Right atrium auricular region (tissue), 2 donors: ENCODE measurements around the gene TXNRD1. TPM values are rescaled to one million over a fixed set of nuclear protein-coding genes. Genes with fewer than 3 reads are reported as not detected.

ENCODE experiments used
- DNase-seq: peaks from one replicate; pipeline ENCODE4 v3.0.0-alpha.2; 2019; ENCODE audit warnings: low spot score
- H3K27ac ChIP-seq, 2 donors: fragments of 200-600 bp; sonication (generic); 1 replicate in 1 of 2; 2 replicates in 1 of 2; pipeline ENCODE4 v1.5.1; 2016 to 2019
- H3K27me3 ChIP-seq, 2 donors: fragments of 200-600 bp; sonication (generic); one replicate each; pipeline versions ENCODE4 v1.5.1 to v1.6.0; 2017 to 2019
- H3K36me3 ChIP-seq: fragments of 200-600 bp; sonication (generic); one replicate; pipeline ENCODE4 v1.5.1; 2016
- H3K4me1 ChIP-seq, 2 donors: fragments of 200-600 bp; sonication (generic); one replicate each; pipeline versions ENCODE4 v1.5.1 to v1.6.0; 2017 to 2019
- H3K4me3 ChIP-seq, 2 donors: fragments of 200-600 bp; sonication (generic); 1 replicate in 1 of 2; 2 replicates in 1 of 2; pipeline ENCODE4 v1.5.1; 2017 to 2019; ENCODE audit warnings: mild to moderate bottlenecking in 1 of 2, moderate library complexity in 1 of 2
- H3K9me3 ChIP-seq, 2 donors: fragments of 200-600 bp; sonication (generic); one replicate each; pipeline ENCODE4 v1.5.1; 2019
- total RNA-seq, 2 donors: library from RNA; depleted of rRNA; stranded (reverse); fragments of >200 nt; gene quantifications; one replicate each; pipeline ENCODE4 v1.1.0, GENCODE V29; 2016
- TF ChIP-seq, protein P1 (sequence below), 2 donors: fragments of 200-600 bp; sonication (generic); IDR thresholded peaks; one replicate each; pipeline ENCODE4 v1.5.1; 2019; ENCODE audit warnings: antibody characterized with exemption in 2 of 2

The TXNRD1 gene
- total RNA-seq, 2 donors from 2014 or later, result 191 to 286 TPM

DNA sequence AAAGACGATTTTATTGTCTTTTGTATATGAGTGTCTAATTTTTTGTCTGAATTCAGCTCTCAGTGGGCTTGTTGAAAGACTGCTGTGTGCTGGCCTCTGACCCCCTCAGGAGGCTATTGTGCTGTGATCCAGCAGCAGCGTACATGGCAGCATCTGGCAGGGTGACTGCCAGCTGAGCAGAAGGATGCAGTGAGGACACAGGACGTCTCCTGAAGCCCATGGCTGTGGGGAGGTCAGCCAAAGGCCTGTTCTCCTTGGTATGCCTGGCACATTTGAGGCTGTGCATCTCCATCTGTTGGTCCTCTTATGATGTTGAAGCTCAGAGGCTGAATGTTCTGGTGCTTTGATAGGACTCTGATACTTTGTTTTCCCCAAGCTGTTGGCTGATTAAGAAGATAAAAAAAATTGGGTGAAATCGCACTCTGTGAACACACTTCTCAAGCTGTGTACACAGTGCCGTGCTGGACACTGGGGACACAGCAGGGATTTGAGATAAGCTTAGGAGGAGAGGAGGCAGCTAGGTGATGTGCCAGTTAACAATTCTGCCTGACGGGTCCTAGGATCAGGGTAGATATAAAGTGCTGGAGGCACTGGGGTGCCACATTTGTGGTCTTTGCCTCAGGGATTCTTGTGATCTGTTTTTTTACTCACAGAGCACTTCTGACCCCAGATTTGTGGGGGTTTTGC is 125.5 kb downstream of the TXNRD1 start:
- H3K27me3 ChIP-seq, result no peaks in the 10 kb centered on the region
- no peak overlapping the region for H3K4me3 ChIP-seq
- TF ChIP-seq, protein P1, sequence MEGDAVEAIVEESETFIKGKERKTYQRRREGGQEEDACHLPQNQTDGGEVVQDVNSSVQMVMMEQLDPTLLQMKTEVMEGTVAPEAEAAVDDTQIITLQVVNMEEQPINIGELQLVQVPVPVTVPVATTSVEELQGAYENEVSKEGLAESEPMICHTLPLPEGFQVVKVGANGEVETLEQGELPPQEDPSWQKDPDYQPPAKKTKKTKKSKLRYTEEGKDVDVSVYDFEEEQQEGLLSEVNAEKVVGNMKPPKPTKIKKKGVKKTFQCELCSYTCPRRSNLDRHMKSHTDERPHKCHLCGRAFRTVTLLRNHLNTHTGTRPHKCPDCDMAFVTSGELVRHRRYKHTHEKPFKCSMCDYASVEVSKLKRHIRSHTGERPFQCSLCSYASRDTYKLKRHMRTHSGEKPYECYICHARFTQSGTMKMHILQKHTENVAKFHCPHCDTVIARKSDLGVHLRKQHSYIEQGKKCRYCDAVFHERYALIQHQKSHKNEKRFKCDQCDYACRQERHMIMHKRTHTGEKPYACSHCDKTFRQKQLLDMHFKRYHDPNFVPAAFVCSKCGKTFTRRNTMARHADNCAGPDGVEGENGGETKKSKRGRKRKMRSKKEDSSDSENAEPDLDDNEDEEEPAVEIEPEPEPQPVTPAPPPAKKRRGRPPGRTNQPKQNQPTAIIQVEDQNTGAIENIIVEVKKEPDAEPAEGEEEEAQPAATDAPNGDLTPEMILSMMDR (IDR thresholded peaks at IDR 0.05), result no peak
- DNase-seq, result no peak
- H3K9me3 ChIP-seq, result no peaks in the 10 kb centered on the region
- H3K4me1 ChIP-seq, result peaks cover 0 to 46% of the 10 kb centered on the region in 2 donors
- H3K27ac ChIP-seq, result no peak overlapping the region
- peaks cover 82% of the 10 kb centered on the region for H3K36me3 ChIP-seq

DNA sequence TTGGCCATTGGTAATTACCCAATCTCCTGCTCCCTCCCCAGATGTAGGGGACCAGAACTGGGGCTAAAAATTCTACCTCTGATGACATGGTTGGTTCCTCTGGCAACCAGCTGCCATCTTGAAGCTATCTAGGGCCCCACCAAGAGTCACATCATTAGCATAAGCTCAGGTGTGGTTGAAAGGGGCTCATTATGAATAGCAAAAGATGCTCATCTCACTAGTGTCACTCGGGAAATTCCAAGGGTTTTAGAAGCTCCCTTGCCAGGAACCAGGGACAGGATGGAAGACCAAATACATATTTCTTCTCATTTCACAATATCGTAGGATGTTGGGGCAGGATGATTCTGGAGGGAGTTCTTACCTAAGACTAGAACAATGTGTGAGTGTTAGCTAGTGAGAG is 126.6 kb downstream of the TXNRD1 start:
- H3K4me3 ChIP-seq, result no peak overlapping the region
- H3K27me3 ChIP-seq, result no peaks in the 10 kb centered on the region
- H3K27ac ChIP-seq, result no peak overlapping the region
- no peaks in the 10 kb centered on the region for H3K9me3 ChIP-seq
- no peak for DNase-seq
- TF ChIP-seq, protein P1 (IDR thresholded peaks at IDR 0.05), result no peak
- peaks cover 0 to 46% of the 10 kb centered on the region in 2 donors for H3K4me1 ChIP-seq
- peaks cover 76% of the 10 kb centered on the region for H3K36me3 ChIP-seq

DNA sequence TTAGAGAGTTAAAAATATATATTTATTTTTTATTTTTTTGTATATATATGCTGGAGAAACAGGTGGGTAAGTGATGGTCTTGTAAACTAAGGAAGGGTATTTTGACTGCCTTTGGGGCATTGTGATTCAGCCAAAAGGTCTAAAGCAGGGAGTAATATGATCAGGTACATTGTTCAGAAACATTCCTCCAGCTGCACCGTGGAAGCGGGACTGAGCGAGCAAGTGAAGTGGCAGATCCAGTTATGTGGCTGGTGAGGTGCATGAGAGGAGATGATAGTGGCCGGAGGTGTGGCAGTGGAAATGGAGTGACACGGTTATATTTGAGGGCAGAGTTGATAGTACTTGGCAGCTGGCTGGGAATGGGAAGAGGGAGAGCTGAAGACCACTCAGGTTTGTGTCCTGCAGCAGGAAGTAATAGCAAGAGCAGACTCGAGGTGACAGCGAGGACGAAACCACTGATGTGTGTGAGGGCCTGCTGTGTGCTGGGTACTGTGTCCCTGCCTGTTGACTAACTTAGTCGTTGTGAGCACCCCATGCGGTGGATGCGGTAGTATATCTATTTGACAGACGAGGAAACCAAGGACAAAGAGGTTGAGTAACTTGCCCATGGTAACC is 127.2 kb downstream of the TXNRD1 start:
- Histone ChIP-seq H3K27me3 (no peaks in the 10 kb centered on the region), H3K4me1 (peaks cover 0 to 46% of the 10 kb centered on the region in 2 donors), H3K4me3 (no peak overlapping the region), H3K9me3 (no peaks in the 10 kb centered on the region), H3K27ac (no peak overlapping the region), H3K36me3 (peaks cover 76% of the 10 kb centered on the region)
- no peak for DNase-seq
- TF ChIP-seq, protein P1 (IDR thresholded peaks at IDR 0.05), result no peak

DNA sequence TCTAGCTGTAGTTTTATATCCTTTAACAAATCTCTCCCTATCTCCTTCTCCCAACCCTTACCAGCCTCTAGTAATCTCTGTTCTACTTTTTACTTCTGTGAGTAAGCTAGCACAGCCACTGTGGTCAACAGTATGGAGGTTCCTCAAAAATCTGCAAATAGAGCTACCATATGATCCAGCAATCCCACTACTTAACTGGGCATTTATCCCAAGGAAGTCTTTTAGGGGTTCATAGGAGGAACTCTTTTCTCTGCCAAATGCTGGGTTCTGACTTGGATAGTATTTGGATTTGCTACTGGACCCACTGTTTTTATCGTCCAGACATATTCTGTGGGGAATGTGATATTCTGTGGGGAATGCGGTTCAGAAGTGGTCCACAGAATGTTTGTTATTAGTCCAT is 129.1 kb downstream of the TXNRD1 start:
- H3K27ac ChIP-seq, result no peak overlapping the region
- no peak for DNase-seq
- peaks cover 0 to 41% of the 10 kb centered on the region in 2 donors for H3K4me1 ChIP-seq
- no peak overlapping the region for H3K4me3 ChIP-seq
- no peaks in the 10 kb centered on the region for H3K9me3 ChIP-seq
- H3K27me3 ChIP-seq, result no peaks in the 10 kb centered on the region
- H3K36me3 ChIP-seq, result peaks cover 76% of the 10 kb centered on the region
- TF ChIP-seq, protein P1 (IDR thresholded peaks at IDR 0.05), result no peak

DNA sequence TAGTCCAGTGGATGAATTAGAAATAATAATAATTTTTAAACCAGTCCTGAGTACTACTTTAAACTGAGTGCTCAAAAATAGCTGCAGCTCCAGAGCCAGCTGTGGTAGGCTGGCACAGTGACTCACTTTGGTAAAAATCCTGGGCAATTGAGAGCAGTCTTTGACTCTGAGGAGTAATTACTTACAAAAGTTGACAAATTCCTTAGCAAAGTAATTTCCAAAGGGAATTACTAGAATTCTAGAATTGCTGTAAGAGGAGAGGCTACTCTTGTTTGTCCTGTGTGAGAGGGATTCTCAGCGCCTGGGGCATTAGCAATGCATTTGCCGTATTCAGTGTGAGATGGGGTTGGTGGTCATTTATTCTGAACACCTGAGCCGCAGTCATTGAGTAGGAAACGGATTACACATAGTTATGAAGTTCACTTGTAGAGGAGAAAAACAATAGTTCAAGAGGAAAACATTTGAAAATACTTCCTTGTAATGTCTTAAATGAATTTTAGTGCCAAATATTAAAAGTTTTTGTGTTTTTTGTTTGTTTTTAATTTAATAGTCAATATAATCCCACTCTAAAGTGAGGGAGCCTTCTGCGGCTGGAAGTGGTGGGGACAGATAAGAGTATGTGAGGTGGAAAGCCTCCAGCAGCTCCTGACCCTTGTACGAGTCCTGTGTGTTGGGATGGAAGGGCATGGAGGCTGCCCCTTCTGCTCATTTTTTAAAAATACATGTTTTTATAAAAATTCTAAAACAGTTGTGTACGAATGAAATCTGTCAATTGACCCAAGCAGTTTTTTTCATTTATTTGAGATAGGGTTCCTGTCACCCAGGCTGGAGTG is 129.9 kb downstream of the TXNRD1 start:
- H3K36me3 ChIP-seq, result peaks cover 76% of the 10 kb centered on the region

More for the DNA sequence above, 129.9 kb downstream of the TXNRD1 start:
- no peak for DNase-seq
- H3K4me1 ChIP-seq, result peaks cover 0 to 33% of the 10 kb centered on the region in 2 donors
- no peak overlapping the region for H3K27ac ChIP-seq
- no peak overlapping the region for H3K4me3 ChIP-seq
- no peaks in the 10 kb centered on the region for H3K9me3 ChIP-seq
- H3K27me3 ChIP-seq, result no peaks in the 10 kb centered on the region
- TF ChIP-seq, protein P1 (IDR thresholded peaks at IDR 0.05), result no peak
